Measurements from ENCODE around the gene GOLT1A. TPM values are rescaled to one million over a fixed set of nuclear protein-coding genes. Genes with fewer than 3 reads are reported as not detected.

GOLT1A gene
- total RNA-seq, 4 donors from 2014 or later, result 0.91 to 1.5 TPM; not detected in 2

DNA sequence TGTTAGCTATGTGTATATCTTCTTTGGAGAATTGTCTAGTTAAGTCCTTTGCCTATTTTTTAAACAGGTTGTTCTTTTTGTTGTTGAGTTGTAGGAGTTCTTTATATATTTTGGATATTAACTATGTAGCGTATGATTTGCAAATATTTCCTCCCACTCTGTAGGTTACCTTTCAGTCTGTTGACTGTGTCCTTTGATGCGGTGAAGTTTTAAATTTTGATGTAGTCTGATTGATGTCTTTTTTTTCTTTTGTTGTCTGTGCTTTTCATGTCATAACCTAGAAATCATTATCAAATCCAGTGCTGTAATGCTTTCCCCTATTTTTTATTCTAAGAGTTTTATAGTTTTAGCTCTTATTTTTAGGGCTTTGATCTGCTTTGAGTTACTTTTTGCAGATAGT, 8.8 kb downstream of the GOLT1A start:
- TF ChIP-seq, protein P1, sequence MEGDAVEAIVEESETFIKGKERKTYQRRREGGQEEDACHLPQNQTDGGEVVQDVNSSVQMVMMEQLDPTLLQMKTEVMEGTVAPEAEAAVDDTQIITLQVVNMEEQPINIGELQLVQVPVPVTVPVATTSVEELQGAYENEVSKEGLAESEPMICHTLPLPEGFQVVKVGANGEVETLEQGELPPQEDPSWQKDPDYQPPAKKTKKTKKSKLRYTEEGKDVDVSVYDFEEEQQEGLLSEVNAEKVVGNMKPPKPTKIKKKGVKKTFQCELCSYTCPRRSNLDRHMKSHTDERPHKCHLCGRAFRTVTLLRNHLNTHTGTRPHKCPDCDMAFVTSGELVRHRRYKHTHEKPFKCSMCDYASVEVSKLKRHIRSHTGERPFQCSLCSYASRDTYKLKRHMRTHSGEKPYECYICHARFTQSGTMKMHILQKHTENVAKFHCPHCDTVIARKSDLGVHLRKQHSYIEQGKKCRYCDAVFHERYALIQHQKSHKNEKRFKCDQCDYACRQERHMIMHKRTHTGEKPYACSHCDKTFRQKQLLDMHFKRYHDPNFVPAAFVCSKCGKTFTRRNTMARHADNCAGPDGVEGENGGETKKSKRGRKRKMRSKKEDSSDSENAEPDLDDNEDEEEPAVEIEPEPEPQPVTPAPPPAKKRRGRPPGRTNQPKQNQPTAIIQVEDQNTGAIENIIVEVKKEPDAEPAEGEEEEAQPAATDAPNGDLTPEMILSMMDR (IDR thresholded peaks at IDR 0.05), result no peak
- TF ChIP-seq POLR2A (IDR thresholded peaks at IDR 0.05), result no peak
- WGBS, 2 donors, result 87 to 89% methylated on average over 2 of the region's 2 CpGs
- H3K4me3 ChIP-seq (ENCODE audit: low read depth, poor library complexity, severe bottlenecking), result no peak overlapping the region
- intact Hi-C loops (cut with DNase I; ENCODE audit: low total_unique reads), result no loop called here
- DNase-seq (ENCODE audit: low spot score in 2 of 2), result no peak

DNA sequence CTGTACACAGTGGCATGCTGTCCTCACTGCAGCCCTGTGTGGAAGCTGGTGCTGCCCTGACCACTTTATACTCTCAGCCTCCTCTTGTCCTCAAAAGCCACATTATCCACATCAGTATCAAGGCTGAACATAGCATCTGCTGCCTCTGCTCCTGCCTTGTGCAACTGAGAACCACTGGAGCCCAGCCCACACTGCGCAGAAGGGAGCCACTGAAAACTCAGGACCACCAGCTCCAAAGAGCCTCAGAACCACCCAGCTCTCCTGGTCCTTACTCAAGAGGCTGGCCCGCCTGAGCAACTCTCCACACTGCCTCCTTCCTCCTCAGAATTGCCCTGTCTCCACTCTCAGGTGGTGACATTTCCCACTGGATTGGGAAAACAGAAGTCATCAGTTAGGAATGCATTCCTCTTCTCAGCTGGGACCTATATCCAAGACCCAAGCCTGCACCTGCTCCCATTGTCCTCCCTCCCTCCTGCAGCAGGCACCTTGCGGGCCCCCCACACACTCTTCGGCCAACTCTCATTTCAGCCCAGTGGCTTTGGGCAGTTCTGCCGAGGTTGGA, 10.5 kb downstream of the GOLT1A start:
- DNase-seq (ENCODE audit: low spot score in 2 of 2), result peak in 1 of 2 donors; percentile 67
- 93 to 97% methylated on average over 5 of the region's 5 CpGs for WGBS, 2 donors
- H3K4me3 ChIP-seq (ENCODE audit: low read depth, poor library complexity, severe bottlenecking), result no peak overlapping the region
- TF ChIP-seq, protein P1 (IDR thresholded peaks at IDR 0.05), result no peak
- no peak for TF ChIP-seq POLR2A (IDR thresholded peaks at IDR 0.05)
- intact Hi-C loops (cut with DNase I; ENCODE audit: low total_unique reads), result no loop called here

DNA sequence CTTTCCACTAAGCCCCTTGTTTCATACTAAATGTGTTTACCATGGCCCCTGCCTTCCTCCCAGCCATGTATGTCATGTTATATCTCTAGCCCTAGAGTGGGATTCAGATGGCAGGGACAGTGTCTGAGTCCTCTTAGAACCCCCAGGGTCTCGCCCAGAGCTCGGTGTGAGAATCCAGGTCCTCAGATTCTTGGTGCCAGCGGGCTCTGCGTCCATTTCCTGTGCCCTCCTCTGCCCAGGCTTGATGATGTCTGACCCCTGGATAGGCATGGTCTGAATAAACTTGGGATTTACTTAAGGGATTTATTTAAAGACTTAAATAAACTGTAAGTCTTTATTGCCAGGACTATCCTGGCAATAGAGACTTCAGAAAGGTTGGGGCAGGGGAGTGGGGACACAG, 11.3 kb downstream of the GOLT1A start:
- TF ChIP-seq, protein P1 (IDR thresholded peaks at IDR 0.05), result no peak
- TF ChIP-seq POLR2A (IDR thresholded peaks at IDR 0.05), result no peak
- intact Hi-C loops (cut with DNase I; ENCODE audit: low total_unique reads), result no loop called here
- peak in 1 of 2 donors; percentile 50 for DNase-seq (ENCODE audit: low spot score in 2 of 2)
- 87 to 90% methylated on average over 4 of the region's 4 CpGs for WGBS, 2 donors
- H3K4me3 ChIP-seq (ENCODE audit: low read depth, poor library complexity, severe bottlenecking), result no peak overlapping the region

DNA sequence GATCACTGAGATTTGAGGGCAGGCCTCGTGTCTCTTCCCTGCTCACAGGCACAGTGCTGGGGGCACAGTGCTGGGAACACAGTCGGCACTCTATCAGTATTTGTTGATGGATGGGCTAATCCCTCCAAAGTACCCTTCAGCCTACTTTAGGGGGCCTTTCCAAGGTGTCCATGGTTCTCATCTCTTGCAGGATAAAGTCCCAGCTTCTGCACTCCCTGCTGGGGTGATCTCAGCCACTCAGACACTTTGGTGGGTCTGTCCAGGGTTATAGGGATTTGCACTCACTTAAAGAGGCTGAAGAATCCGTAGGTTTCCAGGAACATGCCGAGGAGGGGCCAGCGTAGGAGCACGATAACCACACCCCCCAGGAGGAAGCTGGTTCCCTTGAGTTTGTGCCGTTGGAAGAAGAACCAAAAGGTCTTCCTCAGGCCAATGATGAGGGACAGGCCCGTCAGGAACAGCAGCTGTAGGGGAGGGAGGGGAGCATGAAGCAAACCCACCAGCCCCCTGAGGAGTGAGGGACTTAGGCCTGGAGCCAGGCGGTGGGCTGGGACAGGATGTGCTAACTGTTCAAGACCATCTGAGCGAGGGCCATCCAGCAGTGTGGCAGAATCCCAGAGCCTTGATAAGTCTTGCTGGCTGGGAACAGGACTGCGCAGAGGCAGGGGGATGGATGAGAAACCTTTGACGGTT, 12.3 kb downstream of the GOLT1A start:
- intact Hi-C loops (cut with DNase I; ENCODE audit: low total_unique reads), result no loop called here
- no peak overlapping the region for H3K4me3 ChIP-seq (ENCODE audit: low read depth, poor library complexity, severe bottlenecking)
- 88 to 90% methylated on average over 12 of the region's 12 CpGs for WGBS, 2 donors
- TF ChIP-seq, protein P1 (IDR thresholded peaks at IDR 0.05), result no peak
- TF ChIP-seq POLR2A (IDR thresholded peaks at IDR 0.05), result no peak
- peak in 1 of 2 donors; percentile 67 for DNase-seq (ENCODE audit: low spot score in 2 of 2)

DNA sequence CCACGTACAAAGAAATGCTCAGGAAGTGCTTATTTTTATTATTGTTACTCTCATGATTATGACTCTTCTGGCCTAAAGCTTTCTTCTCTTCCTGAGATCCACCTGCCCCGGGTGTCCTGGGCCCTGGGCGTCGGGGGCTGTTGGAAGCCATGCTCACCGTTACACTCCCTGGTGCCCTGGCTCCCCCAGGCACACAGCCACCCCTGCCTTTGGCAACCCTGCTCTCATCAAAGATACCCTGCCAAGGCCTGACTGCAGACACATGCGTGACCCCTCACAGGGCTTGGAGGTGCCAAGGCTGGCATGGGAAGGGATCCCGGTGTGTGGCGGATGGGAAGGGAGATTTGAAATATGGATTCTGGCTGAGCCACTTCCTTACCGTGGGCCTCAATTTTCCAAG, 14.2 kb downstream of the GOLT1A start:
- DNase-seq (ENCODE audit: low spot score in 2 of 2), result no peak

More for the DNA sequence above, 14.2 kb downstream of the GOLT1A start:
- intact Hi-C loops (cut with DNase I; ENCODE audit: low total_unique reads), result no loop called here
- WGBS, 2 donors, result 81 to 86% methylated on average over 9 of the region's 9 CpGs
- no peak overlapping the region for H3K4me3 ChIP-seq (ENCODE audit: low read depth, poor library complexity, severe bottlenecking)
- no peak for TF ChIP-seq POLR2A (IDR thresholded peaks at IDR 0.05)
- TF ChIP-seq, protein P1 (IDR thresholded peaks at IDR 0.05), result no peak

All from lower leg skin (tissue), 4 donors.